Ishikawa (cell line): Measurements from ENCODE around the gene POLD1.

Source experiments
- CEBPB ChIP-seq: IDR thresholded peaks from 2 replicates; pipeline ENCODE4 v1.6.1; 2012
- CREB1 ChIP-seq: IDR thresholded peaks from 2 replicates; pipeline ENCODE4 v1.6.1; 2012; ENCODE audit warnings: low read depth
- EGR1 ChIP-seq: IDR thresholded peaks from 2 replicates; pipeline ENCODE4 v1.6.1; 2012
- EP300 ChIP-seq: IDR thresholded peaks from 2 replicates; pipeline ENCODE4 v1.6.1; 2012; ENCODE audit warnings: borderline replicate concordance
- FOXM1 ChIP-seq: IDR thresholded peaks from 2 replicates; pipeline ENCODE4 v1.6.1; 2012; ENCODE audit warnings: low read depth, borderline replicate concordance
- MAX ChIP-seq: IDR thresholded peaks from 2 replicates; pipeline ENCODE4 v1.6.1; 2012
- NFIC ChIP-seq: IDR thresholded peaks from 2 replicates; pipeline ENCODE4 v1.6.1; 2012
- RAD21 ChIP-seq: IDR thresholded peaks from 2 replicates; pipeline ENCODE4 v1.6.1; 2012; ENCODE audit warnings: low read depth
- REST ChIP-seq: IDR thresholded peaks from 2 replicates; pipeline ENCODE4 v1.6.1; 2012; ENCODE audit warnings: low read depth, mild to moderate bottlenecking
- TAF1 ChIP-seq: IDR thresholded peaks from 2 replicates; pipeline ENCODE4 v1.6.1; 2012; ENCODE audit warnings: low read depth, mild to moderate bottlenecking
- TCF12 ChIP-seq: IDR thresholded peaks from 2 replicates; pipeline ENCODE4 v1.6.1; 2012; ENCODE audit warnings: low read depth
- TEAD4 ChIP-seq: IDR thresholded peaks from 2 replicates; pipeline ENCODE4 v1.6.1; 2012
- USF1 ChIP-seq: IDR thresholded peaks from 2 replicates; pipeline ENCODE4 v1.6.1; 2012
- YY1 ChIP-seq: IDR thresholded peaks from 2 replicates; pipeline ENCODE4 v1.6.1; 2012; ENCODE audit warnings: low read depth
- ZBTB7A ChIP-seq: IDR thresholded peaks from 2 replicates; pipeline ENCODE4 v1.6.1; 2012; ENCODE audit warnings: low read depth

The POLD1 gene

GRCh38 chr19:50449236-50449899, 65.2 kb downstream of the POLD1 start:
- no peak for TF ChIP-seq MAX
- TF ChIP-seq EGR1, result no peak
- no peak for TF ChIP-seq ZBTB7A
- no peak for TF ChIP-seq TAF1
- TF ChIP-seq FOXM1, result no peak
- no peak for TF ChIP-seq YY1
- TF ChIP-seq USF1, result no peak
- no peak for TF ChIP-seq CEBPB
- no peak for TF ChIP-seq TEAD4
- TF ChIP-seq REST, result no peak
- no peak for TF ChIP-seq NFIC
- no peak for TF ChIP-seq CREB1
- no peak for TF ChIP-seq EP300
- TF ChIP-seq RAD21, result no peak

GRCh38 chr19:50450369-50451222, 66.4 kb downstream of the POLD1 start:
- TF ChIP-seq REST, result no peak
- TF ChIP-seq USF1, result no peak
- no peak for TF ChIP-seq NFIC
- no peak for TF ChIP-seq ZBTB7A
- TF ChIP-seq MAX, result no peak

- no peak for TF ChIP-seq TEAD4
Measured at GRCh38 chr19:50451223-50451534, 67.0 kb downstream of the POLD1 start.

- TF ChIP-seq TAF1, result no peak
- TF ChIP-seq ZBTB7A, result no peak
- TF ChIP-seq CEBPB, result no peak
- TF ChIP-seq EGR1, result no peak
- TF ChIP-seq TCF12, result no peak
- TF ChIP-seq TEAD4, result no peak
- no peak for TF ChIP-seq RAD21
Measured at GRCh38 chr19:50453243-50453642, 69.1 kb downstream of the POLD1 start.

GRCh38 chr19:50455992-50456391, 71.8 kb downstream of the POLD1 start:
- TF ChIP-seq CREB1 (no peak), REST (no peak), MAX (no peak), ZBTB7A (no peak), RAD21 (no peak), EP300 (no peak), EGR1 (no peak), CEBPB (no peak), TAF1 (no peak), TEAD4 (no peak), FOXM1 (no peak), YY1 (no peak), TCF12 (no peak)
